Left colon (tissue), 2 donors: Measurements from ENCODE around the gene SEC14L3. TPM values are rescaled to one million over a fixed set of nuclear protein-coding genes. Genes with fewer than 3 reads are reported as not detected.
A peak's percentile ranks its signal among the peaks of the same experiment; 100 is the strongest.
"Not testable (repeated sequence)": the region's sequence is repeated elsewhere in the genome, so short reads cannot be mapped to it uniquely, and the experiment has no call there.

ENCODE experiments used
- ATAC-seq: fragments of 200-7000 bp; cut with Tn5 transposase; one replicate; pipeline ENCODE4 v1.9.1; 2020; ENCODE audit warnings: mild to moderate bottlenecking, moderate library complexity
- DNase-seq, 2 donors: peaks; one replicate each; pipeline ENCODE4 v3.0.0-alpha.2; 2020
- intact Hi-C, 2 donors: fragments of 100-400 bp; cut with DNase I in 1 of 2; cut with micrococcal nuclease in 1 of 2; formaldehyde crosslinking; loops; one replicate each; pipeline versions ENCODE4 v1.11.2 to v1.14.0; 2022; cut with DNase I, micrococcal nuclease
- total RNA-seq, 2 donors: library from RNA; stranded (reverse); fragmentation: NEBNext Ultra II Directional; extraction: Animal tissue kit (Norgen Biotek cat#: 25700); gene quantifications; one replicate each; pipeline ENCODE4 v1.2.1, GENCODE V29; 2021
- donor health status: DM: no; HTN: no; CAD: no.
- donor health status: DM: yes; HTN: yes; CAD: no.

The SEC14L3 gene
- total RNA-seq, 2 donors from 2014 or later, result not detected

- intact Hi-C loops, result no loop called here
- DNase-seq (no peak), ATAC-seq (peak; percentile 57)
These were observed 18.6 kb upstream of the SEC14L3 start for GRCh38 chr22:30490399-30490798.

GRCh38 chr22:30488121-30488520, 16.3 kb upstream of the SEC14L3 start:
- intact Hi-C loops, result loop anchor here in 1 of 2 donors (10.0 kb wide), 1 partner anchor 93 kb away; the partner anchor contains the start of gene SEC14L2
- DNase-seq, result no peak
- no peak for ATAC-seq

- intact Hi-C loops, result loop anchor here in 1 of 2 donors (10.0 kb wide), 1 partner anchor 92 kb away; the partner anchor contains the start of gene SEC14L2
- no peak for DNase-seq
- no peak for ATAC-seq
These were observed 14.9 kb upstream of the SEC14L3 start for GRCh38 chr22:30486661-30487115.

- intact Hi-C loops, result loop anchor here in 1 of 2 donors (10.0 kb wide), 1 partner anchor 91 kb away; the partner anchor contains the start of gene SEC14L2
These were observed 14.3 kb upstream of the SEC14L3 start for GRCh38 chr22:30486118-30486517.

GRCh38 chr22:30485362-30485988, 13.7 kb upstream of the SEC14L3 start:
- ATAC-seq (peak; percentile 97), DNase-seq (peak; percentile 36 to 71)
- intact Hi-C loops, result loop anchor here in 1 of 2 donors (10.0 kb wide), 1 partner anchor 91 kb away; the partner anchor contains the start of gene SEC14L2

More at GRCh38 chr22:30486118-30486517, 14.3 kb upstream of the SEC14L3 start:
- DNase-seq (no peak), ATAC-seq (no peak)

GRCh38 chr22:30483169-30483568, 11.4 kb upstream of the SEC14L3 start:
- intact Hi-C loops, result loop anchor here in 1 of 2 donors (10.0 kb wide), 1 partner anchor 88 kb away; the partner anchor contains the start of gene SEC14L2
- DNase-seq, result no peak
- no peak for ATAC-seq

- ATAC-seq (no peak), DNase-seq (no peak)
- intact Hi-C loops, result loop anchor here in 1 of 2 donors (10.0 kb wide), 1 partner anchor 87 kb away; the partner anchor contains the start of gene SEC14L2
These were observed 9.9 kb upstream of the SEC14L3 start for GRCh38 chr22:30481711-30482110.

GRCh38 chr22:30479981-30480380, 8.2 kb upstream of the SEC14L3 start:
- intact Hi-C loops, result loop anchor here in 1 of 2 donors (10.0 kb wide), 1 partner anchor 85 kb away; the partner anchor contains the start of gene SEC14L2
- DNase-seq (no peak), ATAC-seq (no peak)

- no peak for DNase-seq
- ATAC-seq, result no peak
- intact Hi-C loops, result no loop called here
These were observed 3.0 kb upstream of the SEC14L3 start for GRCh38 chr22:30474683-30475424.

GRCh38 chr22:30474121-30474520, 2.3 kb upstream of the SEC14L3 start:
- ATAC-seq (no peak), DNase-seq (no peak)
- intact Hi-C loops, result no loop called here

- DNase-seq (no peak), ATAC-seq (no peak)
- intact Hi-C loops, result no loop called here
These were observed 1.3 kb upstream of the SEC14L3 start for GRCh38 chr22:30472994-30473720.

- ATAC-seq (no peak), DNase-seq (no peak)
- intact Hi-C loops, result no loop called here
These were observed 1.2 kb downstream of the SEC14L3 start for GRCh38 chr22:30470655-30471054.

- intact Hi-C loops, result no loop called here
- ATAC-seq (no peak), DNase-seq (no peak)
These were observed 2.7 kb downstream of the SEC14L3 start for GRCh38 chr22:30469165-30469564.

- not testable (repeated sequence) for DNase-seq
These were observed 11.3 kb downstream of the SEC14L3 start for GRCh38 chr22:30460555-30460954.

GRCh38 chr22:30460147-30460546, 11.7 kb downstream of the SEC14L3 start:
- intact Hi-C loops, result no loop called here
- DNase-seq (peak in 1 of 2 donors; percentile 38), ATAC-seq (peak; percentile 64)

More at GRCh38 chr22:30460555-30460954, 11.3 kb downstream of the SEC14L3 start:
- intact Hi-C loops, ATAC-seq: not testable (repeated sequence)

GRCh38 chr22:30459181-30460052, 12.4 kb downstream of the SEC14L3 start:
- no peak for ATAC-seq
- intact Hi-C loops, result no loop called here
- DNase-seq, result no peak

GRCh38 chr22:30457981-30458380, 13.8 kb downstream of the SEC14L3 start:
- DNase-seq (no peak), ATAC-seq (no peak)
- intact Hi-C loops, result no loop called here
